Islet of Langerhans (tissue), 1 donor: ENCODE results near the gene PIP.
"Not testable (repeated sequence)": the region's sequence is repeated elsewhere in the genome, so short reads cannot be mapped to it uniquely, and the experiment has no call there.

Experiments used
- FAIRE-seq: peaks from one replicate; lab custom pipeline; 2011; peaks lifted over from hg19 to GRCh38; lab: Jason Lieb, UNC

PIP gene, protein sequence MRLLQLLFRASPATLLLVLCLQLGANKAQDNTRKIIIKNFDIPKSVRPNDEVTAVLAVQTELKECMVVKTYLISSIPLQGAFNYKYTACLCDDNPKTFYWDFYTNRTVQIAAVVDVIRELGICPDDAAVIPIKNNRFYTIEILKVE

DNA sequence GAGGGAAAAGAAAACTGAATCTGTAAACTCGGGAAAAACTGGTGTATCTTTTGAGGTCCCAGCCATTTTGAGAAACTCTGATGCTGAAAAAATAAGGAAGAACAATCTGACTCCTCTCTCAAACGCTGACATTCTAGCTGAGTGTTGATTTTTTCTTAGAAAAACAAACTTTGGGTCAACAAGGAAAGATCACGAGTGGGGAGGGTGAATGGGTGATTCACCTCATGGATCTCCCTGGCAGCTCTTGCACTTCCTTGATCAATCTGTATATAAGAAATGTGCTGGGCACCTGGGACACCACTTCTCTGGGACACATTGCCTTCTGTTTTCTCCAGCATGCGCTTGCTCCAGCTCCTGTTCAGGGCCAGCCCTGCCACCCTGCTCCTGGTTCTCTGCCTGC lies at the start of gene PIP:
PIP (plus strand) TSS at position 297 of the 400 bp plus-strand sequence; CDS start at position 337, 40 bp downstream.
- FAIRE-seq, result no peak

DNA sequence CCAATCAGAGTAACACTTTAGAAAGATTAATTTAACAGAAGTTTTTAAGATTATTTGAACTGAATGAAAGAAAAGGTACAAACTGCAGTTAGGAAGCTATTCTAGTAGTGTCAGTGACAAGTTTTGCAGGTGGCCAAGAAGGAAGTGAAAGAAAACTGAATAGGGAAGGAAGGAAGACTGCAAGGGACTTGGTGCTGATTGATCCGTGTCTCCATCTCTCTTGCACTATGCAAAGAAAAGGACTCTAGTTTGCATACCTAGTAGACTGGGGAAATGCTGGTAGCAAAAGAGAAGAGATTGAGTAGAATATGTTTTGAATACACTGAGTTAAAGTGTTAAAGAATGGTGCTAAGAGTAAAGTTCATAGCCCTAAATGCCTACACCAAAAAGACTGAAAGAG lies 46.8 kb upstream of the PIP start:
- no peak for FAIRE-seq

DNA sequence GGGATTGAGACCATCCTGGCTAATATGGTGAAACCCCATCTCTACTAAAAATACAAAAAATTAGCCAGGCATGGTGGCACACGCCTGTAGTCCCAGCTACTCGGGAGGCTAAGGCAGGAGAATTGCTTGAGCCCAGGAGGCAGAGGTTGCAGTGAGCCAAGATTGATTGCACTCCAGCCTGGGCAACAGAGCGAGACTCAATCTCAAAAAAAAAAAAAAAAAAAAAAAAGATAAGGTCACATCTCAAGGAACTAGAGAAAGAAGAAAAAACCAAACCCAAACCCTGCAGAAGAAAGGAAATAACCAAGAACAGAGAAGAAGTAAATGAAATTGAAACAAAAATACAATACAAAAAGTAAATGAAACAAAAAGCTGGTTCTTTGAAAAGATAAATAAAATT lies 46.3 kb upstream of the PIP start:
- not testable (repeated sequence) for FAIRE-seq

DNA sequence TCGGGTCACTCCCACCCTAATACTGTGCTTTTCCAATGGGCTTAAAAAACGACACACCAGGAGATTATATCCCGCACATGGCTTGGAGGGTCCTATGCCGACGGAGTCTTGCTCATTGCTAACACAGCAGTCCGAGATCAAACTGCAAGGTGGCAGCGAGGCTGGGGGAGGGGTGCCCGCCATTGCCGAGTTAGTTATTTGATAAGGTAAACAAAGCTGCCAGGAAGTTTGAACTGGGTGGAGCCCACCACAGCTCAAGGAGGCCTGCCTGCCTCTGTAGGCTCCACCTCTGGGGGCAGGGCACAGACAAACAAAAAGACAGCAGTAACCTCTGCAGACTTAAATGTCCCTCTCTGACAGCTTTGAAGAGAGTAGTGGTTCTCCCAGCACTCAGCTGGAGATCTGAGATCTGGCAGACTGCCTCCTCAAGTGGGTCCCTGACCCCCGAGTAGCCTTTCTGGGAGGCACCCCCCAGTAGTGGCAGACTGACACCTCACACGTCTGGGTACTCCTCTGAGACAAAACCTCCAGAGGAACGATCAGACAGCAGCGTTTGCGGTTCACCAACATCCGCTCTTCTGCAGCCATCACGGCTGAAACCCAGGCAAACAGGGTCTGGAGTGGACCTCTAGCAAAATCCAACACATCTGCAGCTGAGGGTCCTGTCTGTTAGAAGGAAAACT lies 43.2 kb upstream of the PIP start:
- not testable (repeated sequence) for FAIRE-seq

DNA sequence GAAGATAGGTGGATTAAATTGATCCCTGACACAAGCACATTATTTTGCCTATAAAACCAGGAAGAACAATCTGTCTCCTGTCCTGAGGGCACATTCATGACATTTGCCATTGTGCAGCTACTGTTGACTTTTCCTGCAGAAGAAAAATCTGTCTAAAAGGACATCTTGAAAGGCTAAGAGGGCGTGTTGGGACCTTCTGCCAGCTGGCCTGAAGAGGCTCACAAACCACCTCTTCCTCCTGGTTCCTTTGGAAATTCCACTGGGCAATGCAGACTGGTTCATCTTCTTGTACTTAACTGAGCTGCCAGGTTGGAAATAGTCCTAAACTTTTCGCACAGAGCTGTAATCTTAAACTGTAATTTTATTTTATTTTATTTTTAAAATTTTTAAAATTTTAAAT lies 35.7 kb upstream of the PIP start:
- no peak for FAIRE-seq

DNA sequence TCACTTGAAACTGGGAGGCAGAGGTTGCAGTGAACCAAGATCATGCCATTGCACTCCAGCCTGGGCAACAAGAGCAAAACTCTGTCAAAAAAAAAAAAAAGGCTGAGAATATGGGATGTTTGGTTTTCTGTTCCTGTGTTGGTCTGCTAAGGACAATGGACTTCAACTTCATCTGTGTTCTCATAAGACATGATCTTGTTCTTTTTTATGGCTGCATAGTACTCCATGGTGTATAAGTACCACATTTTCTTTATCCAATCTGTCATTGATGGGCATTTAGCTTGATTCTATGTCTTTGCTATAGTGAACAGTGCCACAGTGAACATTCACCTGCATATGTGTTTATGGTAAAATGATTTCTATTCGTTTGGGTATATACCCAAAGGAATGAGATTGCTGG lies 32.3 kb upstream of the PIP start:
- FAIRE-seq, result not testable (repeated sequence)

DNA sequence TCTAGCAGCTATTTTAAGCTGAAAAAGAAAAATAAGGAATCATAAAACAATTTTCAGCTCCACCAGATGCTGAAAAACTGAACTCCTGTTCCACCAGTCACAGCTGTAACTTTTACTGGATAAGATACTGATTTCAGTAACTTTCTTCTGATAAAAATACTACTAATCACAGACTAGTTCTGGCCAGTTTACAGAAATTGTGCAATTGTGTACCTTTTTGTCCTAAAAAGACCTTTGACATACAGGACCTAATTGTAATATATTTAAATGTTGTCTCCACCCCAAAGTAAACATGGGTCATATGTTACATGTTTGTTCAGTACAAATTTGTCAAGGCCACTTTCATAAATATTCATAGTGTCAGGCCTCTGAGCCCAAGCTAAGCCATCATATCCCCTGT lies 27.1 kb upstream of the PIP start:
- no peak for FAIRE-seq

DNA sequence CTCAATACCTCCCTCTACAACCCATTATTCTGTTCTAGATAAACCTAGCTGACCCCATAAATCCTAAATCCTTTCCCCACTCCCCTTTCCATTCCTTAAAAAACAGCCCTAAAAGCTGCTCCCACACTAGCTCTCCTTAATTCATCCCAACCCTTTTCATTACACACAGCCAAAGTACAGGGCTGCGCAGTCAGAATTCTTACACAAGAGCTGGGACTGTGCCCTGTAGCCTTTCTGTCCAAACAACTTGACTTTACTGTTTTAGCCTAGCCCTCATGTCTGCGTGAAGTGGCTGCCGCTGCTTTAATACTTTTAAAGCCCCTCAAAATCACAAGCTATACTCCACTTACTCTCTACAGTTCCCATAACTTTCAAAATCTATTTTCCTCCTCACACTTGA lies 23.9 kb upstream of the PIP start:
- FAIRE-seq, result not testable (repeated sequence)

DNA sequence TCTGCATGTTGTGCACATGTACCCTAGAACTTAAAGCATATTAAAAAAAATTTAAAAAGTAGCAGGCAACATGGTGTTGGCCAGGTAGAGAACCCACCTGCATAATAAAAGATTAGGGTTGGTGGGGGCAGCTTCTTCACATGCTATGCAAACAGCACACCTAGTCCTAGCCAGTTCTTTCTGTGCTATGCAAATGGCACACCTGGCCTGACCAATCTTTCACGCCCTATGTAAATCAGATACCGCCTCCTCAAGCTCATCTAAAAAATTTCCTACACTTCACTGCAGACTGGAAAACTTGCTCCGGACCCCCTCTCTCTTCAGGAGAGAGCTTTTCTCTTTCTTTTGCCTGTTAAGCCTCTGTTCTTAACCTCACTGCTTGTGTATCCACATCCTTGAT lies 14.5 kb upstream of the PIP start:
- no peak for FAIRE-seq

DNA sequence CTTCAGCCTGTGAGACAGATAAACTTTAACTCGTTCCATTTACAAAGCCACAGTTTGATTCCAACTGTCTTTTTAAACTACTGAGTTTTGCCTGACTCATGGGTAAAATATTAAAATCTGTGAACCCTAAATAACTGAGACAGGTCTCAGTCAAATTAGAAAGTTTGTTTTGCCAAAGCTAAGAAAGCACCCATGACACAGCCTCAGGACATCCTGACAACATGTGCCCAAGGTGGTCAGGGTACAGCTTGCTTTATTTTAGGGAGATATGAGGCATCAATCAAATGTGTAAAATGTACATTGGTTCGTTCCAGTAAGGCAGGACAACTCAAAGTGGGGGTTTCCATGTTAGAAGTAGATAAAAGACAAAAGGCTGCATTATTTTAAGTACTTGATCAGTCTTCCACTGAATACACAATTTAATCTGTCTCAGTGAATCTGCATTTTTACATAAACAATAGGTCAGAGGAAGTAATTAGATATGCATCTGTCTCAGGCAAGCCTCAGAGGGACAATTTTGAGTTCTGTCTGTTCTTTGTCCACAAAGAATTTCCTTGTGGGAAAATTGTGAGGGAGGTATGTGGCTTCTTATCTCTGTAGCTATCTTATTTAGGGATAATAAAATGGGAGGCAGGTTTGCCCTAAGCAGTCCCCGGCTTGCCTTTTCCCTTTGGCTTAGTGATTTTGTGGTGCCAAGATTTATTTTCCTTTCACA lies 11.0 kb upstream of the PIP start:
- no peak for FAIRE-seq

DNA sequence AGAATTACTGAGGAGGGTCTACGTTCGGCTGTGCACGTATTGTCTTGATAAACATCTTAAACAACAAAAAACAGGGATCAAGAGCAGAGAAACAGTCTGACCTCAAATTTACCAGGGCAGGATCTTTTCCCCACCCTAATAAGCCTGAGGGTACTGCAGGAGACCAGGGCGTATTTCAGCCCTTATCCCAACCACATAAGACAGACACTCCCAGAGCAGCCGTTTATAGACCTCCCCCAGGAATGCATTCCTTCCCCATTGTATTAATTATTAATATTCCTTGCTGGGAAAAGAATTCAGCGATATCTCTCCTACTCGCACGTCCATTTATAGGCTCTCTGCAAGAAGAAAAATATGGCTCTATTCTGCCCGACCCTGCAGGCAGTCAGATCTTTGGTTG lies 8.6 kb upstream of the PIP start:
- FAIRE-seq, result not testable (repeated sequence)

DNA sequence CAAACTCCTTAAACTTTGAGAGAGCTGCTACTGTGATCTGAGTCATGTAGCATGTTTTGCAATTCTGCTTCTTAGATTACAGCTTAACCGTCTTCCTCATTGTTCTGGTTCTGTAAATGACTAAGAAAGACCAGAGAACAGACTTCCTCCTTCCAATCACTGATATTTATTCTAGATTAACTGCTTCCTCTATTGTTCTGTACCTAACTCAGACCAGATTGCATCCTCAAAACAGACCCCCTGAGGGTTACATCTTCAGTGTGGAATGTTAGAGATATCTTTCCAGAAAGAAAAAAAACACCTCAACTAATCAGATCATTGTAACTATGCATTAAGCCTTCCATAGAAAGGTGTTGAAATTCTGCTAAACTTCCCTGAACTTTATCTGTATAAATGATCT lies 5.7 kb upstream of the PIP start:
- FAIRE-seq, result no peak

DNA sequence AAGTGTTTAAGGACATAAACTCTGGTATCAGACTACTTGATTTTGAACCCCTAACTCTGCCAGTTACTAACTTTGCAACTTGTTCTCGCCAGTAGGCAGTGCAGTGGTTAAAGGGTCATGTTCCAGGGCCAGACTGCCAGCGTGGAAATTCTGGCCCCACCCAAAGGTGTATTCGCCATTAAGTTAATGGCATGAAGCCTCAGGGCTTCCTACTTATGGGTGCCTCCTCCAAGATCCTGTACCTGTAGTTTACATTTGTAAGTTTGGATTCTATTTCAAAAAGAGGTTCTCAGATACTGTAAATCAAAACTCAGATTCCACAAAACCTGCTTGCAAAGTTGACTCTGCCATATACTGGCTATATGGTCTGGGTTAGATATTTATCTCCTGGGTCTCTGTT lies 2.8 kb upstream of the PIP start:
- no peak for FAIRE-seq

DNA sequence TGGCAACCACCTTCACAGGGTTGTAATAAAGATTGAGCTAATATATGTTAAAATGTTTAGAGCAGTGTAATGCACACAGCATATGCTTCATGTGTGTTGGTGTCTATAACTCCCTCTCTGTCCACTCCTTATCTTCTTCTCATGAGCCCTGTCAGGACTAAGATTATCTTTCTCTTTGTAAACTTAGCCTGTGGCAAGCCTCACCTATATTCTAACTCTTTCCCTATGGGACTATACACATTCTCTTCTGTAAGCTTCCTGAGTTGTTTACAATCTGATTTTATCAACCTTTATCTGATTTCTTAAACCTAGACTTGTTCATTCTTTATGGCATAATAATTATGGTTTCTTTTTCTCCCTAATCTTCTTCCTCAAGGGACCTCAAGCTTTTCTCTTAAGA lies 2.4 kb upstream of the PIP start:
- FAIRE-seq, result no peak

DNA sequence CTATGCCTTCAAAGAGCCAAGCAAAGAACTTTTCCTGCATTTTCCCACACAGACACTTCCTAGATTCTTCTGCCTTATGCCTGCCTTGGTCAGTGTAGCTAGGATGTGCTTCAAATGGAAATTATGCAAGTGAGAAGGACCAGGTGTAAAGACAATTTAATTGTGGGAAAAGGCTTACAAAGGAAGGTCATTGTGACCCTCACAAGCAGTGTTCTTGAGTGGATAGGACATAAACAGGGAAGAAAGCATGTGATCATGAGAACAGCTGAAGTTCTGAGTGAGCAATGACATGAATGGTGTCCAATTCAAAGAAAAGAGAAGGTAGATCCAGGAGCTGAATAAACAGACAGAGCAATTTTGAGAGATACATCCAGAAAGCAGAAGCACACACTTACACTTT lies 1.3 kb upstream of the PIP start:
- FAIRE-seq, result no peak

DNA sequence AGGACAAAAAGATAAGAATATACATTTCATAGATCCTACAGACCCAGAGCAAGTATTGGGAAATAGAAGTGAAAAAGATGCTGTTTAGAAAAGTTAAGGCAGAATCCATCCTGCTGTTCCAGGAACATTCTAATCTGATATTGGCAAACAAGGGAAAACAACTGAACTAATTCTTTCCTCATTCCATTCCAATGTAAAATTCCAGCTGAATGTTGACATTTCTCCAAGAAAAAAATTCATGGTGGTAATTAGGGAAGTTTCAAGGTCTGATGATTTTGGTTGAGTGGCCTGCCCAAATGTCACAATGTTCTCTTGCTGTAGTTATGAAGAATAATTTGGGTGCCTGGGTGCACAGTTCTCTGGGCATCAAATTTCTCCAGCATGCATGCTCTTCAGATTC lies 15.2 kb downstream of the PIP start:
- FAIRE-seq, result no peak

DNA sequence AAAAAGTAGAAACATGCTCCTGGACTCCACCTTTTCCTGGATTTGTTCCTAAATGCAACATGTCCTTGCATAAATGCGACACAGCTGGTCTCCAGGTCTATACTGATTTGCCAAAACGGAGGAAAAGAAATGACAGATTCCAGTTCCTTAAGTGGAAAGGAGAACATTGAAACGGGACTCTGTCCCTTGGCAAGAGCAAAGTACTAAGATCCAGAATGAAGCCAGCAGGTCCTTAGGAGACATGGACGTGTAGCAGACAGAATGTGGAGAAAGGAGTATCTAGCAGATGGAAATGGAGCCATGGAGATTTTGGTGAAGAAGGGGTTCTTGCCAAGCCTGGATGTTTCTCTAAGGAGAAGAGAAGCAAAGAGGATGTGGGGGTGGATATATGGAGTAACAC lies 16.2 kb downstream of the PIP start:
- no peak for FAIRE-seq

DNA sequence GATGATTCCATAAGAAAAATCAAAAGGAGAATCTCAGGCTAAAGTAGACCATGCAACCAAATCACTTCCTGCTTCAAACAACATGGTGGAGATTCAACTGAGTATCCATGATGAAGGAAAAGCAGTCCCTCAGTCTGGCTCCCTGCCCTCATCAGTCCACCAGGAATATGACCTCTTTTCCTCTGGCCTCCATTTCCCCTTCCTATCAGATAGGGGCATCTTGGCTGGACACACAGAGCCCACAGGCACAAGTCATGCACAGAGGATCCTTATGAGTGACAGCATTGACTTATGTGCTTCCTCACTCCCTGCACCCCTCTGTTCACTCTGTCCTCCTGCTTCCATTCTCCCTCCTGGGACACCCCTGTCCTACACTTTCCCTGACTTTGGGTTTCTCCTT lies 16.8 kb downstream of the PIP start:
- no peak for FAIRE-seq

DNA sequence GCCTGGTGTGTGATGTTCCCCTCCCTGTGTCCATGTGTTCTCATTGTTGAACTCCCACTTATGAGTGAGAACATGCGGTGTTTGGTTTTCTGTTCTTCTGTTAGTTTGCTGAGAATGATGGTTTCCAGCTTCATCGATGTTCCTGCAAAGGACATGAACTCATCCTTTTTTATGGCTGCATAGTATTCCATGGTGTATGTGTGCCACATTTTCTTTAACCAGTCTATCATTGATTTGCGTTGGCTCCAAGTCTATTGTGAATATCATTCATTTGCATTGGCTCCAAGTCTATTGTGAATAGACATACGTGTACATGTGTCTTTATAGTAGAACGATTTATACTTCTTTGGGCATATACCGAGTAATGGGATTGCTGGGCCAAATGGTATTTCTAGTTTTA lies 18.8 kb downstream of the PIP start:
- FAIRE-seq, result not testable (repeated sequence)

DNA sequence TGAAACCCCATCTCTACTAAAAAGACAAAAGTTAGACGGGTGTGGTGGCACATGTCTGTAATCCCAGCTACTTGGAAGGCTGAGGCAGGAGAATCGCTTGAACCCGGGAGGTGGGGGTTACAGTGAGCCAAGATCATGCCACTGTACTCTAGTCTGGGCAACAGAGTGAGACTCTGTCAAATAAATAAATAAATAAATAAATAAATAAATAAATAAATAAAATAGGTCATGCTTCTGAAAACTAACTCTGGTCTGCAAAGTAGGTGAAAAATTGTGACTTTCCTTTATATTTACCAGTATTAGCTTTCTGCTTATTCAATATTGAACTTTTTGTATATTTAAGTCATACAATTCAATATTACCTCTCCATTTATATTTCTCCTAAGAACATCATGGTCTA lies 26.7 kb downstream of the PIP start:
- FAIRE-seq, result not testable (repeated sequence)

DNA sequence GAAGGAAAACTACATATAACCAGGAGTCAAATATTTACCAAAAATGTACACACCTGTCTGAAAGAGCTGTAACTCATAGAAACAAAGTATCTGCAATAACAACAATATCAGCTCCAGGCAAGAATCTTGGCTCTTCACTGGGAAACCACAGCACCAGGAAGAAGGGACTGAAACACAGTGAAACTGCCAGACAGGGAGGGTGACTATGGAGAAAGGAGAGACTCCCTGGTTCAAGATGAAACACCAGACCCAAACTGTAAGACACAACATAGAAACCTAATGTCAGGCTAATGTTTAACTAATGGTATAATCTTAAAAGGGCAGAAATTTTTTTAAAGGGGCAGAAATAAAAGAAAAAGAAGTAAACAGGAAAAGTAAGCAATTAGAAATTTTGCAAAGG lies 39.8 kb downstream of the PIP start:
- no peak for FAIRE-seq

DNA sequence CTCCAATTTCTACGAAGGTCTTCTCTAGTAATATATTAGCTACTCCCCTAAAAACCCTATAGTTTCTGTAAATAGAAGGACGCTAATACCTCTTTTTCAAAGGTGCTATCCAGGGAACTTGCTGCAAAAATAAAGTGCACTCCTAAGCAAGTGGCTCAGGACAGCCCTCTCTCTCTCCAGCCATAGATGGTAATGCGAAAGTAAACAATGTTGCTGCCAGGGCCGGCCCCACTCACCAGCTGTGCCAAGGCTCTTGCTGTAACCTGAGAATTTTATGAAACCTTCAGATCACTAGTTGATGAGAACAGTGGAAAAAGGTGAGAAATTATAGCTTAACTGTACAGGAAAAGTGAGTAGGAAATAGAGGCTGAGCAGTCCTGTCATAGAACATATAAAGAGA lies 40.5 kb downstream of the PIP start:
- FAIRE-seq, result peak; percentile 97

DNA sequence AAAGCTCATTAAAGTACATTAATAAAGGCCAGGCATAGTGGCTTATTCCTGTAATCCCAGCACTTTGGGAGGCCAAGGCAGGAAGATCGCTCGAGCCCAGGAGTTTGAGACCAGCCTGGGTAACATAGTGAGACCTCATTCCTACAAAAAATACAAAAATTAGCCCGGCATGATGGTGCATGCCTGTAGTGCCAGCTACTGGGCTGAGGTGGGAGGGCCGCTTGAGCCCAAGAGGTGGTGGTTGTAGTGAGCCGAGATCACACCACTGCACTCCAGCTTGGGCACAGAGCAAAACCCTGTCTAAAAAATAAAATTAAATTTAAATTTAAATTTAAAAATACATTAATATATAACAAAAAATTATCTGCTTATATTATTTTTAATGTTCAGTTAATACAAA lies 44.3 kb downstream of the PIP start:
- FAIRE-seq, result no peak
